Stimulated activated CD8-positive, alpha-beta memory T cell treated with anti-CD3 and anti-CD28 coated beads, Interleukin-4, amount 100 ng/mL, for 48 hours (primary cell): ENCODE results near the gene MROH8.
"Not testable (repeated sequence)": the region's sequence is repeated elsewhere in the genome, so short reads cannot be mapped to it uniquely, and the experiment has no call there.

Experiments
- DNase-seq: peaks from one replicate; pipeline ENCODE4 v3.0.0-alpha.2; 2020

The MROH8 gene

DNA sequence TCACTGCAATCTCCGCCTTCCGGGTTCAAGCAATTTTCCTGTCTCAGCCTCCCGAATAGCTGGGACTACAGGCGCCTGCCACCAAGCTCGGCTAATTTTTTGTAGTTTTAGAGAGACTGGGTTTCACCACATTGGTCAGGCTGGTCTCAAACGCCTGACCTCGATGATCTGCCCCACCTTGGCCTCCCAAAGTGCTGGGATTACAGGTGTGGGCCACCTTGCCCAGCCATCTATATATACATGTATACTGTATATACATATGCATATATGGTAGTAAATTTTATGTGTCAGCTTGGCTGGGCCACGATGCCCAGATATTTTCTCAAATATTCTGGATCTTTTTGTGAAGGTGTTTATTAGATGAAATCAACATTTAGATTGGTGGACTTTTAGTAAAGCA is 102.3 kb downstream of the MROH8 start:
- no peak for DNase-seq

DNA sequence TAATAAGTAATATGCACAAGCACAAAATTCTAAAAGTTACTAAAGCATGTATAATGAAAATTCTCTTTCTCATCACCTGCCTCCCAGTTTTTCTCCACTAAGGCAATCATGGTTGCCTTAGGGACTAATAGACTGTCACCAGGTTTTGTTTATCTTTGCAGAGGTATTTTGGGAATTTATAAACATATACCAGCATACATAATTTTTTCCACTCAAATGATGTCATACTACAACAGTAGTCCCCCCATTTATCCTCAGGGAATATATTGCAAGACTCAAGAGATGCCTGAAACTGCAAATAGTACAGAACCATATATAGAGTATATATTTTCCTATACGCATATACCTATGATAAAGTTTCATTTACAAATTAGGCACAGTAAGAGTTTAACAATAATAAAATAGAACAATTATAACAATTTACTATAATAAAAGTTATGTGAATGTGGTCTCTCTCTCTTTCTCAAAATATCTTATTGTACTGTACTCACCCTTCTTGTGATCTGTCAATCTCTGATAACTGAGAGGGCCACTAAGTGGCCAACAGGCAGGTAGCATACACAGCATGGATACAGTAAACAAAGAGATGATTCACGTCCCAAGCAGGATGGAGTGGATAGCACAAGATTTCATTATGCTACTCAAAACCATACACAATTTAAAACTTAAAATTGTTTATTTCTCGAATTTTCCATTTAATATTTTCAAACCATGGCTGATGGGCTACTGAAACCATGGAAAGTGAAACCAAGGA is 103.2 kb downstream of the MROH8 start:
- no peak for DNase-seq

DNA sequence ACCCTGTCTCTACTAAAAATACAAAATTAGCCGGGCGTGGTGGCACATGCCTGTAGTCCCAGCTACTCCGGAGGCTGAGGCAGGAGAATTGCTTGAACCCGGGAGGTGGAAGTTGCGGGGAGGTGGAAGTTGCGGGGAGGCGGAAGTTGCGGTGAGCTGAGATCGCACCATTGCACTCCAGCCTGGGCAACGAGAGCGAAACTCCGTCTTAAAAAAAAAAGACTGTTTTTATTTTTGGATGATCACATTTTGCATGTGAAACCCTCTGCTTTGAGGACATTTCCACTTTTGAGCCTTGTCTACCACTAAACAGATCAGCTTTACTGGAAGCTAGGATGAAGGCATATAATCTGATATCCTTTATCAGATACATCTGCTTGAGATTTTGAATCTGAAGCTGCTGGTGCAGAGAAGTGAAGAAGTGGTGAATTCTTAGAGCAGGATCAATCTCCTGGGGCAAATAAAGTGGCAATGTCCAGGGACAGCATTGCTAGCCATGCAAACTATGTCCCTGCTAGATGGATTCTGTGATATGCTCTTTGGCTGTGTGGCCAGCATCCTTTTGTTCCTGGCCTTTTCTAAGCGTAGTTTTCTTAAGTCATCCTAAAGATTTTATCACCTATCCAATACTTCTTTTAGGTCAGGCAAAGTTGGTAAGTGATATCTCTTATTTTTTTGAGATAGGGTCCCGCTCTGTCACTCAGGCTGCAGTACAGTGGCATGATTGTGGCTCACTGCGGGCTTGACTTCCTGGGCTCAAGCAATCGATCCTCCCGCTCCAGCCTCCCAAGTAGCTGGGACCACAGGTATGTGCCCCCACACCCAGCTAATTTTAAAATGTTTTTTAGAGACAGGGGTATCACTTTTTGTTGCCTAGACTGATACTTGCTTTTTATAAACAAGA is 106.8 kb downstream of the MROH8 start:
- DNase-seq = no peak

DNA sequence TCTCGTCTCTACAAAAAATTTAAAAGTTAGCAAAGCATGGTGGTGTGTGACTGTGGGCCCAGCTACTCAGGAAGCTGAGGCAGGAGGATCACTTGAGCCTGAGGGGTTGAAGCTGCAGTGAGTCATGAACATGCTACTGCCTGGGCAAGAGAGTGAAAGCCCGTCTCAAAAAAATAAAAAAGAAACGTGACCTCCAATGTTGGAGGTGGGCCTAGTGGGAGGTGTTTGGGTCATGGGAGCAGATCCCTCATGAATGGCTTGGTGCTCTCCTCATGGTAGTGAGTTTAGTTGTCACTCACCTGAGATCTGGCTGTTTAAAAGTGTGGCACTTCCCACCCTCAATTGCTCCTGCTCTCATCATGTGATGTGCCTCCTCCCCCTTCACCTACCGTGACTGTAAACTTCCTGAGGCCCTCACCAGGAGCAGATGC is 107.9 kb downstream of the MROH8 start:
- DNase-seq = peak; percentile 34

DNA sequence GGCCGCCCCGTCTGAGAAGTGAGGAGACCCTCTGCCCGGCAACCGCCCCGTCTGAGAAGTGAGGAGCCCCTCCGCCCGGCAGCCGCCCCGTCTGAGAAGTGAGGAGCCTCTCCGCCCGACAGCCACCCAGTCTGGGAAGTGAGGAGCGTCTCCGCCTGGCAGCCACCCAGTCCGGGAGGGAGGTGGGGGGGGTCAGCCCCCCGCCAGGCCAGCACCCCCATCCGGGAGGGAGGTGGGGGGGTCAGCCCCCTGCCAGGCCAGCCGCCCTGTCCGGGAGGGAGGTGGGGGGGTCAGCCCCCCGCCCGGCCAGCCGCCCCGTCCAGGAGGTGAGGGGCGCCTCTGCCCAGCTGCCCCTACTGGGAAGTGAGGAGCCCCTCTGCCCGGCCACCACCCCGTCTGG is 109.8 kb downstream of the MROH8 start:
- DNase-seq = not testable (repeated sequence)

DNA sequence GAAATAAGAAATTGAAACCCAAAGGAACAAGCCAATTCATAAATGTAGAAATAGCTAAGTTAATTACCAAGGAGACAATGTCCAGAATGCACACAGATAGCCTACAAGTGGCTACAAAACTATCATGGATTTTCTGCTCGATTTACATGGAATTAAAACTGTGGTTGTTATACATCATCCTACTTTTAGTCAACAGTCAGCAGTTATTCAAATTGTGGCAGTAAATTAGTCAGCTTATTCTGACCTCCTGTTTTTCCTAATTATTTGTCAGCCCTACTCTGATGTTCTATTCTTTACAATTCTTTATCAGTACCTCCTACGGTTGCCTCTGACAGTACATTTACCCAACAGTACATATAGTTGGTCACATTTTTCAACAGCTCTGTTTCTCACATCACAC is 113.2 kb downstream of the MROH8 start:
- DNase-seq = no peak

DNA sequence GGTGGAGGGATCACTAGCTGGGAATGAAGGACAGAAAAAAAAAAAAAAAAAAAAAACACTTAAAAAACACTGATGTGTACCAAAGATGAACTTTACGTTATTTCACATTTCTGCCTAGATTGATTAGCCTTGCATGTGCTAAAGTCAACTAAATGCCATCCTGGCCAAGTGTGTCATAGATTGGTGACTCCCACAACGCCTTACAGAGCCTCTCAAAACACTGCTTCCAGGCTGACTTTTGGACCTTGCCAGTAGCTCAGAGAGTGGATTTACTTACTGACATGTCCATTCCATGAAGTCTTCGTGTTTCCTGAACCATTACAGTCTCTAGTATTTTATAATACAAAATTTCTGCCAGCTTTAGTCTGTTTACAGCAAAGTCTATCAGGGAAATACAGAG is 124.1 kb downstream of the MROH8 start:
- no peak for DNase-seq

DNA sequence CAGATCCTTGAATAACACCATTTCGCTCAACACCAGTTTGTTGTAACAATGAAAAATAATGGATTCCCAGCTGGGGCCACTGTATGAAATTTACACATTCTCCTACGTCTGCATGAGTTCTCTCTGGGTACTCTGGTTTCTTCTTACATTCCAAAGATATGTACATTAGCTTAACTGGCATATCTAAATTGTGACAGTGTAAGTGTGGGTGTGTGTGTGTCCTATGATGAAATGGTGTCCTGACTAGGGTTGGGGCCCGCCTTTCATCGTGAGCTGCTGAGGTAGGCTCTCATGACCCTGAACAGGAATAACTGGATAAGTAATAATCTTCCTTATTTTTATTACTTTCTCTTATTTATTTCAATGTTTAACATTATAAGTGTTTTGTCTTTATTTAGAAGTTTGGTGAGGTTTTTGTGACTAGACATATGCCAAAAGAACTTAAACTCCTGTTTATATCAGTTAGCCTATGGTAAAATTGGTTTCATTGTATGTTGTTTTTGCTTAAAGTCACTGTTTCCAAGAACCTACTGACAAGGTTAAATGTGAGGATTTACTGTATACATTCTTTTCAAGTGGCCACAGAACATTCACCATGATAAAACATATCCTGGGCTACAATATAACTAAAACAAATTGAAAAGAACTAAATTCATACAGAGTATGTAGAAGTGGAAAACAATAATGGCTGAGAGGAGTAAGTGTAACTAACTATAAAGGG is 126.0 kb downstream of the MROH8 start:
- no peak for DNase-seq
